ENCODE results near the gene SCGB1A1.
A peak's percentile ranks its signal among the peaks of the same experiment; 100 is the strongest.
"Not testable (repeated sequence)": the region's sequence is repeated elsewhere in the genome, so short reads cannot be mapped to it uniquely, and the experiment has no call there.

Gene SCGB1A1

GRCh38 chr11:62418733-62419132, at the start of gene SCGB1A1:
Gene SCGB1A1 (plus strand): TSS chr11:62419033. CDS start chr11:62419096, 63 bp downstream.
- DNase-seq (ENCODE audit: low spot score) = no peak

- DNase-seq (ENCODE audit: low spot score) = peak; percentile 30
Observed at GRCh38 chr11:62370743-62371440, 47.9 kb upstream of the SCGB1A1 start.

GRCh38 chr11:62372871-62373270, 46.0 kb upstream of the SCGB1A1 start:
- no peak for DNase-seq (ENCODE audit: low spot score)

GRCh38 chr11:62373464-62374119, 45.2 kb upstream of the SCGB1A1 start:
- DNase-seq (ENCODE audit: low spot score) = no peak

- DNase-seq (ENCODE audit: low spot score) = no peak
Observed at GRCh38 chr11:62374801-62375200, 44.0 kb upstream of the SCGB1A1 start.

GRCh38 chr11:62378459-62379063, 40.3 kb upstream of the SCGB1A1 start:
- peak; percentile 66 for DNase-seq (ENCODE audit: low spot score)

GRCh38 chr11:62379586-62379985, 39.2 kb upstream of the SCGB1A1 start:
- not testable (repeated sequence) for DNase-seq (ENCODE audit: low spot score)

GRCh38 chr11:62380821-62381245, 38.0 kb upstream of the SCGB1A1 start:
- DNase-seq (ENCODE audit: low spot score) = peak; percentile 80

GRCh38 chr11:62383822-62384221, 35.0 kb upstream of the SCGB1A1 start:
- no peak for DNase-seq (ENCODE audit: low spot score)

- DNase-seq (ENCODE audit: low spot score) = peak; percentile 50
Observed at GRCh38 chr11:62386083-62386482, 32.8 kb upstream of the SCGB1A1 start.

- no peak for DNase-seq (ENCODE audit: low spot score)
Observed at GRCh38 chr11:62387381-62387780, 31.5 kb upstream of the SCGB1A1 start.

GRCh38 chr11:62388999-62389398, 29.8 kb upstream of the SCGB1A1 start:
- no peak for DNase-seq (ENCODE audit: low spot score)

- DNase-seq (ENCODE audit: low spot score) = no peak
Observed at GRCh38 chr11:62390237-62390636, 28.6 kb upstream of the SCGB1A1 start.

GRCh38 chr11:62390722-62391121, 28.1 kb upstream of the SCGB1A1 start:
- DNase-seq (ENCODE audit: low spot score) = no peak

- no peak for DNase-seq (ENCODE audit: low spot score)
Observed at GRCh38 chr11:62391642-62392425, 27.0 kb upstream of the SCGB1A1 start.

- no peak for DNase-seq (ENCODE audit: low spot score)
Observed at GRCh38 chr11:62392506-62392905, 26.3 kb upstream of the SCGB1A1 start.

GRCh38 chr11:62393061-62393611, 25.7 kb upstream of the SCGB1A1 start:
- peak; percentile 51 for DNase-seq (ENCODE audit: low spot score)

GRCh38 chr11:62393735-62394134, 25.1 kb upstream of the SCGB1A1 start:
- DNase-seq (ENCODE audit: low spot score) = no peak

- peak; percentile 75 for DNase-seq (ENCODE audit: low spot score)
Observed at GRCh38 chr11:62394825-62395538, 23.9 kb upstream of the SCGB1A1 start.

GRCh38 chr11:62395885-62396551, 22.8 kb upstream of the SCGB1A1 start:
- no peak for DNase-seq (ENCODE audit: low spot score)
